ENCODE results near the gene NPFF.

DNA sequence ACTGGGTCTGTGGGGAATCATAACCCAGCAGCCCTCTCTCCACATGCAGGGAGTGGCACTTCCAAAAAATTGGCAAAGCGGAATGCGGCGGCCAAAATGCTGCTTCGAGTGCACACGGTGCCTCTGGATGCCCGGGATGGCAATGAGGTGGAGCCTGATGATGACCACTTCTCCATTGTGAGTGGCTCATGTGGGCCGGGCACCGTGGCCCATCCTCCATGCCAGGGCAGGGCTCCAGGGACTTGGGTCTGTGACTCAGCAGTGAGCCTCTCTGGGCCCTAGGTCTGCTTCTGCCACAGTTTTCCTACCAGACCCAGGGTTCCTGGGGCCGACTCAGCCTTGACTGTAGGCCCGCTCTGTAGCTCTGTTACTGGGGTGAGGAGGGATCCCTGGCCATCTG, 2.2 kb downstream of the NPFF start:
- TF ChIP-seq POLR2A (IDR thresholded peaks at IDR 0.05) (no peak), POLR2AphosphoS5 (IDR thresholded peaks at IDR 0.05) (no peak)

Data from upper lobe of left lung (tissue), 4 donors.